ENCODE measurements around the gene NID2.

Gene NID2

DNA sequence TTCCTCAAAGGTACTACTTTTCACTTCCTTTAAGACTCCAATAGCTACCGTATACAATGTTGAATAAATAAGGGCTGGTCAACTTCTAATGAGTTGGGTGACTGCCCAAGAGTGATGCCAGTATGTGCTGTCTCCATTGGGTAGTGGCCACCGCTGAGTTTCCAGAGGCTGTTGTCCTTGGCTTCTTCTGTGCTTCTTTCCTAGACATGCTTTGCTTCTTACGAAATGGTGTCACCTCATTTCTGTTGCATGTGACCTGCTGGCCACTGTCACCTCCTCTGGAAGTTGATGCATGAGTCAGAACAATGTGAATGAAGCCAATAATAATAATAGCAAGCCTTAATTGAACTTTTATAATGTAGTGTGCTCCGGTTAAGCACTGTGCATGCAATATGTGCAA, 7.5 kb upstream of the NID2 start:
- DNase-seq (ENCODE audit: insufficient read length, low spot score) (no peak), FAIRE-seq (no peak)
- TF ChIP-seq POLR2A (IDR thresholded peaks at IDR 0.05; ENCODE audit: low read depth, low read length), result no peak

DNA sequence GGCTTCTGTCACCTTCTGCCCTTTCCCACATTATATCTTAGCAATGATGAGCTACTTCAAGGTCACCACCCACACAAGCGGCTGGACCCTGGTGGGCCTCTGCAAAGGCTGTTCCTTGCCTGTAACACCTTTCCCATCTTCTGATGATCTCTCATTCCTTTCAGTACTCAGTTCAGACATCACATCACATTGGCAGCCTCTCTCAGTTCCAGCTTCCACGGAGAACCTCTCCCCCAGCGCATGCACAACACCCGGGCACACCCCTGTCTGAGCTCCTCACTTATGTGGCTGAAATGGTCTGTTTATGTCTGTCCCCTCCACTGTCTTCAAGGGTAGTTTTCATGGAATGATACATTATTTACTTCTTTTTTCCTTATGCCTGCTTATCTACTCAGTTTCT, 6.5 kb upstream of the NID2 start:
- FAIRE-seq (no peak), DNase-seq (ENCODE audit: insufficient read length, low spot score) (no peak)
- TF ChIP-seq POLR2A (IDR thresholded peaks at IDR 0.05; ENCODE audit: low read depth, low read length), result no peak

DNA sequence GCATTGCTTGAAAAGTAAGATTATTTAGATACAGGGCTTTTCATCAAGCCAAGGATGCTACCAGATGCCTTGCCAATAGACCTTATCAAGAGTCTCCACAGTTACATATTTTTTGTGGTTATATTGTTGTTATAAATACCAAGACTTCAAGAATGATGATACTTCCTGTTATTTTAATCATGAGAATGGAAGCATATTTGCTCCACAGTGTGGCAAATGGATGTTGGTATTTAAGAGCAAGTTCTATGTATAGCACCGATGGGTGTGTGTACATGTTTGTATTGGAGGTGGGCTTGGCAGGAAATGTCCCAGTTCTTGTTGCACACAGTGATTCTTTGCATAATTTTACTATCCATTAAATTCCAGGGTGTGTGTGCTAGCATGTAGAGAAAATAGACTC, 4.4 kb upstream of the NID2 start:
- DNase-seq (ENCODE audit: insufficient read length, low spot score), result no peak
- FAIRE-seq, result no peak
- no peak for TF ChIP-seq POLR2A (IDR thresholded peaks at IDR 0.05; ENCODE audit: low read depth, low read length)

- no peak for DNase-seq (ENCODE audit: insufficient read length, low spot score)
- TF ChIP-seq POLR2A (IDR thresholded peaks at IDR 0.05; ENCODE audit: low read depth, low read length), result no peak
- no peak for FAIRE-seq
Observed at GRCh38 chr14:52072266-52072780, 3.5 kb upstream of the NID2 start.

DNA sequence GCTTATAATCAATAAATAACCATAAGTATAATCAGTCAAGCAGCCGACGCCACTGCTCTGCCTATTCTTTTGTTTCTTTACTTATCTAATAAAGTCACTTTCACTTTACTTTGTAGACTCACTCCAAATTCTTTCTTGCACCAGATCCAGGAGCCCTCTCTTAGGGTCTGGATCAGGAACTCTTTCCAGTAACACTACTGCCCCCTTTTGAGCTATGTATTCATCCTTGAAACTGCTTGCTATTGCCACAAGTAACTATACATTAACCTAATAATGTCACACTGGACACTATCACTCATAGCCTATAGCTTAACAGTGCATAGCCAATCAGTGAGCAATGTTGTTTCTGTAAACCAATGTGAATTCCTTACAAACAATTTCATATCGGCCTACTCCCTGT, 2.8 kb upstream of the NID2 start:
- no peak for TF ChIP-seq POLR2A (IDR thresholded peaks at IDR 0.05; ENCODE audit: low read depth, low read length)
- DNase-seq (ENCODE audit: insufficient read length, low spot score) (no peak), FAIRE-seq (no peak)

- TF ChIP-seq POLR2A (IDR thresholded peaks at IDR 0.05; ENCODE audit: low read depth, low read length), result no peak
- no peak for DNase-seq (ENCODE audit: insufficient read length, low spot score)
- FAIRE-seq, result no peak
Observed at GRCh38 chr14:52070051-52070431, 1.2 kb upstream of the NID2 start.

- DNase-seq (ENCODE audit: insufficient read length, low spot score) (no peak), FAIRE-seq (no peak)
- TF ChIP-seq POLR2A (IDR thresholded peaks at IDR 0.05; ENCODE audit: low read depth, low read length), result no peak
Observed at GRCh38 chr14:52069307-52070050, 620 bp upstream of the NID2 start.

DNA sequence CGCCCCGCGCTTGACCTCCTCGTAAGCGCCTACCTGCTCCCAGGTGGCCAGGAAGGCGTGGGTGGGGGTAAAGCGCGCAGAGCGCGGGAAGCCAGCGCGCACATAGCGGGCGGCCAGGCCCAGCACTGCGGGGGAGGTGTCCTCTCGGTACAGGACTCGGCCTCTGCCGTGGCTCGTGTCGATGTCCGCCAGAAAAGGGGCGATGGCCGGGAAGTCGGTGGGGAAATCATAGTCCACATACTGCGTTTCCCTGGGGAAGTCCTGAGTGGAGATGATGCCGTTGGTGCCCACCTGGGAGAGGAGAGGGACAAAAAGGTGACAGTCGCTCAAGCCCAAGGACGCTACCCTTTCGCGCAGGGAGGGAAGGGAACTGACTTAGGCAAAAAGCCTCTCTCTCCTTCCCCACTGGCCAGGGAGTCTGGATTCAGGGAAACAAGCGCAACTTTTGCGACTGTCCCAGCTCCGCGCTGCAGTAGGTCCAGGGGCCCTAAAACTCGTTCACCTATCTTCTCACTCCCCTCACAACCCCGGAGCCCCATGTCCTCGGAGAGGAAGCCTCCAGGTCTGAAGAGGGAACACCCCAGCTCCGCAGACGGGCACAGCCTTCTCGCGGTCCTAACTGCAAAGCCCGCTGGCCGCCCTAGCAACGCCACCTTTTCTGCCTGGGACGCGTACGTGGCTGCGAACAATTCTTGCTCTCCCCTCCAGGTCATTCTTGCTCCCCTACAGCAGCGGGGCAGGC, 815 bp downstream of the NID2 start:
- DNase-seq (ENCODE audit: insufficient read length, low spot score) (no peak), FAIRE-seq (no peak)
- TF ChIP-seq POLR2A (IDR thresholded peaks at IDR 0.05; ENCODE audit: low read depth, low read length), result no peak

DNA sequence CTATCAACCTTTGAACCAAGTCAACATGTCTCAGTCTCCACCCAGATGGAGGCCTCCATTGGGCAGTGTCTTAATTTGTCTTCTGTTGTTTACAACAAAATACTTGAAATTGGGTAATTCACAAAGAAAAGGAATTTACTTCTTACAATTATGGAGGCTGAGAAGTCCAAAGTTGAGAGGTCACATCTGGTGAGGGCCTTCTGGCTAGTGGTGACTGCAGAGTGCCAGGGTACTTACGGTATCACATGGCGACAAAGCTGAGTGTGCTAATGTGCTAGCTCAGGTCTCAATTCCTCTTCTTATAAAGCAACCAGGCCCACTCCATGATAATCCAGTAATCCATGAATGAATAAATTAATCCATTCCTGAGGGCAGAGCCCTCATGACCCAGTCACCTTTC, 4.7 kb downstream of the NID2 start:
- FAIRE-seq (no peak), DNase-seq (ENCODE audit: insufficient read length, low spot score) (no peak)
- no peak for TF ChIP-seq POLR2A (IDR thresholded peaks at IDR 0.05; ENCODE audit: low read depth, low read length)

GRCh38 chr14:52063052-52063462, 5.8 kb downstream of the NID2 start:
- FAIRE-seq, result no peak
- no peak for TF ChIP-seq POLR2A (IDR thresholded peaks at IDR 0.05; ENCODE audit: low read depth, low read length)
- no peak for DNase-seq (ENCODE audit: insufficient read length, low spot score)

DNA sequence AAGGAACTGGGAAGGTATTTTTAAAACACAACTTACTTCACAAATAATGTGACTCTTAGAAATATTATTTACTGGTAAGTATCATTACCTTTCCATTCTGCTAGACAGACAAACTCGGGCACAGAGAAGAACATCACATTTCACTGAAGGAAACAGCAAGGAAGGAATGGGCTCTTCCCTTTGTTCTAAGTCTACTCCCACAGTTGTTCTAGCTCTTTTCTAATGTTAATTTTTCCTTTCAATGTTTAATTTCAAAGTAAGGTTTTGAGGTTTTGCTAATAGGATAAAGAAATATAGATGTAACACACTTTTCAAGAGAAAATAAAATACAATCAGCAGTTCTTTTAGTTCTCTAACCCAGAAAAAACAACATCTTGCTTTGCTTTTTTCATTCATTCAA, 7.0 kb downstream of the NID2 start:
- FAIRE-seq (no peak), DNase-seq (ENCODE audit: insufficient read length, low spot score) (no peak)
- TF ChIP-seq POLR2A (IDR thresholded peaks at IDR 0.05; ENCODE audit: low read depth, low read length), result no peak

- FAIRE-seq (no peak), DNase-seq (ENCODE audit: insufficient read length, low spot score) (no peak)
- no peak for TF ChIP-seq POLR2A (IDR thresholded peaks at IDR 0.05; ENCODE audit: low read depth, low read length)
Observed at GRCh38 chr14:52061390-52061789, 7.5 kb downstream of the NID2 start.

- no peak for TF ChIP-seq POLR2A (IDR thresholded peaks at IDR 0.05; ENCODE audit: low read depth, low read length)
- no peak for DNase-seq (ENCODE audit: insufficient read length, low spot score)
- no peak for FAIRE-seq
Observed at GRCh38 chr14:52060080-52060479, 8.8 kb downstream of the NID2 start.

GRCh38 chr14:52059649-52060048, 9.2 kb downstream of the NID2 start:
- DNase-seq (ENCODE audit: insufficient read length, low spot score) (no peak), FAIRE-seq (no peak)
- TF ChIP-seq POLR2A (IDR thresholded peaks at IDR 0.05; ENCODE audit: low read depth, low read length), result no peak

DNA sequence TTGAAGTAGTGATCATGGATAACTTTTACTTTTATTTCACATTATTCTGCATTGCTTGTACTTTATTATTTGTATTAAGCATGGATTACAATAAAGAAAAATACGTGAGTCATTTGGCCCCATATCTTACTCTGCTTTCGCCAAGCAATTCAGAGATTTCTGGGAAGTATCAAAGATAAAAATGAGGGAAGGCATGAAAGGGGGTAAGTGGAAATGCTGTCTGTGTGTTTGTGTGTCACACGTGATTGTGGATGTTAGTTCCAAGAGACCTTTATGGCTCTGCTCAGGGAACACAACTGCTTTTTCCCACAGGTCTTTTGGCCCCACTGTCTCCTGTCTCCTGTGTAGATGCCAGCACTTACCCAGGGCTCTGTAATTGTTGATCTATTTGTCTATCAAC, 10.5 kb downstream of the NID2 start:
- TF ChIP-seq POLR2A (IDR thresholded peaks at IDR 0.05; ENCODE audit: low read depth, low read length), result no peak
- DNase-seq (ENCODE audit: insufficient read length, low spot score), result no peak
- no peak for FAIRE-seq
